ENCODE measurements around the gene LGR6.

Gene LGR6

GRCh38 chr1:202200112-202200548, 6.5 kb downstream of the LGR6 start:
- DNase-seq = peak; percentile 88

GRCh38 chr1:202200669-202201068, 7.1 kb downstream of the LGR6 start:
- DNase-seq = no peak

GRCh38 chr1:202201266-202201665, 7.7 kb downstream of the LGR6 start:
- no peak for DNase-seq

- DNase-seq = no peak
Observed at GRCh38 chr1:202201971-202202370, 8.4 kb downstream of the LGR6 start.

- DNase-seq = no peak
Observed at GRCh38 chr1:202202500-202203168, 9.0 kb downstream of the LGR6 start.

GRCh38 chr1:202203238-202204039, 9.8 kb downstream of the LGR6 start:
- no peak for DNase-seq

GRCh38 chr1:202204065-202204464, 10.5 kb downstream of the LGR6 start:
- DNase-seq = no peak

- DNase-seq = no peak
Observed at GRCh38 chr1:202205523-202206190, 12.1 kb downstream of the LGR6 start.

GRCh38 chr1:202207292-202207691, 13.7 kb downstream of the LGR6 start:
- no peak for DNase-seq

GRCh38 chr1:202208351-202208857, 14.8 kb downstream of the LGR6 start:
- DNase-seq = no peak

GRCh38 chr1:202210385-202210784, 16.8 kb downstream of the LGR6 start:
- no peak for DNase-seq

GRCh38 chr1:202210969-202211368, 17.4 kb downstream of the LGR6 start:
- DNase-seq = no peak

- no peak for DNase-seq
Observed at GRCh38 chr1:202212787-202213186, 19.2 kb downstream of the LGR6 start.

GRCh38 chr1:202213361-202214088, 19.9 kb downstream of the LGR6 start:
- DNase-seq = peak; percentile 80

- DNase-seq = no peak
Observed at GRCh38 chr1:202214089-202214843, 20.7 kb downstream of the LGR6 start.

GRCh38 chr1:202215472-202216130, 22.0 kb downstream of the LGR6 start:
- no peak for DNase-seq

GRCh38 chr1:202216691-202217090, 23.1 kb downstream of the LGR6 start:
- no peak for DNase-seq

- no peak for DNase-seq
Observed at GRCh38 chr1:202217516-202217915, 23.9 kb downstream of the LGR6 start.

- DNase-seq = no peak
Observed at GRCh38 chr1:202217951-202218350, 24.4 kb downstream of the LGR6 start.

- DNase-seq = no peak
Observed at GRCh38 chr1:202220733-202221132, 27.1 kb downstream of the LGR6 start.
